OCI-LY3 (cell line): ENCODE measurements around the gene UGT1A1.

ENCODE experiments used
- EZH2phosphoT487 ChIP-seq: fragments of 200-600 bp; shearing (Covaris generic); IDR thresholded peaks from 2 replicates; pipeline ENCODE4 v1.6.1; 2018; ENCODE audit warnings: antibody characterized with exemption, mixed run types, low read depth
- TF ChIP-seq, protein P1 (sequence below): fragments of 200-600, 300-600 bp; sonication (generic); IDR thresholded peaks from 2 replicates; pipeline ENCODE4 v1.5.1; 2014; ENCODE audit warnings: antibody characterized with exemption, low read length, low read depth

DNA sequence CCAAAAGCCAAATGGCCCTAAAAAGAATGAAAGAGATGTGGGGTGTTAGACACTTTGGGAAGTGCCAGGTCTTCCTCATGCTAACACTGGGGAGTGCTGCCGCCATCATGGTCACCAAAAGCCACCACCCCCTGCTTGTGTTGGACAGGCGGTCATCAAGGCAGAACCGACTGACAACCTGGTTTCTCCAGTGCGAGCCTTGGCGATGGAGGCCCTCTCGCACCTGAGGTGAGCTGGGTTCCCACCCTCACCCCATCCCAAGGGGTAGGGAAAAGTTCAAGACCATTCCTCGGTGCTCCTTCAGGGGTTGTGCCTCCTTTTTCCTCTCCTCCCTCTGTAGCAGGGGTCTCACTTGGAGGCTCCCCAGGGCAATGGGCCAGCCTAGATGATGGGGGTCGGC lies 51.7 kb downstream of the UGT1A1 start:
- TF ChIP-seq, protein P1, sequence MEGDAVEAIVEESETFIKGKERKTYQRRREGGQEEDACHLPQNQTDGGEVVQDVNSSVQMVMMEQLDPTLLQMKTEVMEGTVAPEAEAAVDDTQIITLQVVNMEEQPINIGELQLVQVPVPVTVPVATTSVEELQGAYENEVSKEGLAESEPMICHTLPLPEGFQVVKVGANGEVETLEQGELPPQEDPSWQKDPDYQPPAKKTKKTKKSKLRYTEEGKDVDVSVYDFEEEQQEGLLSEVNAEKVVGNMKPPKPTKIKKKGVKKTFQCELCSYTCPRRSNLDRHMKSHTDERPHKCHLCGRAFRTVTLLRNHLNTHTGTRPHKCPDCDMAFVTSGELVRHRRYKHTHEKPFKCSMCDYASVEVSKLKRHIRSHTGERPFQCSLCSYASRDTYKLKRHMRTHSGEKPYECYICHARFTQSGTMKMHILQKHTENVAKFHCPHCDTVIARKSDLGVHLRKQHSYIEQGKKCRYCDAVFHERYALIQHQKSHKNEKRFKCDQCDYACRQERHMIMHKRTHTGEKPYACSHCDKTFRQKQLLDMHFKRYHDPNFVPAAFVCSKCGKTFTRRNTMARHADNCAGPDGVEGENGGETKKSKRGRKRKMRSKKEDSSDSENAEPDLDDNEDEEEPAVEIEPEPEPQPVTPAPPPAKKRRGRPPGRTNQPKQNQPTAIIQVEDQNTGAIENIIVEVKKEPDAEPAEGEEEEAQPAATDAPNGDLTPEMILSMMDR, result no peak
- TF ChIP-seq EZH2phosphoT487, result no peak
